Psoas muscle (tissue), 8 donors: ENCODE measurements around the gene ACO2. TPM values are rescaled to one million over a fixed set of nuclear protein-coding genes. Genes with fewer than 3 reads are reported as not detected.
A peak's percentile ranks its signal among the peaks of the same experiment; 100 is the strongest.

Experiments
- ATAC-seq, 4 donors: fragments of 200-7000 bp; cut with Tn5 transposase; one replicate each; pipeline ENCODE4 v1.9.1; 2020; ENCODE audit warnings: moderate library complexity in 3 of 4, mild to moderate bottlenecking in 2 of 4
- DNase-seq, 2 donors: peaks; one replicate each; pipeline ENCODE4 v3.0.0-alpha.2; 2020
- H3K27ac ChIP-seq: fragments of 200-600 bp; one replicate; pipeline ENCODE4 v1.8.0; 2022
- H3K27me3 ChIP-seq, 3 donors: fragments of 200-600 bp in 1 of 3; one replicate each; pipeline versions ENCODE4 v1.6.1 to v1.8.0; 2013 to 2022; ENCODE audit warnings: low read length in 2 of 3, mild to moderate bottlenecking in 2 of 3, moderate library complexity in 1 of 3; ENCODE audit not compliant: insufficient read depth in 3 of 3
- H3K36me3 ChIP-seq, 2 donors: fragments of 200-600 bp in 1 of 2; one replicate each; pipeline versions ENCODE4 v1.6.1 to v1.8.0; 2013 to 2022; ENCODE audit warnings: low read depth in 1 of 2, mild to moderate bottlenecking in 1 of 2, moderate library complexity in 1 of 2; ENCODE audit not compliant: insufficient read depth in 1 of 2
- H3K4me1 ChIP-seq: fragments of 200-600 bp; one replicate; pipeline ENCODE4 v1.8.0; 2022
- H3K4me3 ChIP-seq: fragments of 200-600 bp; one replicate; pipeline ENCODE4 v1.8.0; 2022; ENCODE audit warnings: mild to moderate bottlenecking
- H3K9me3 ChIP-seq: fragments of 200-600 bp; one replicate; pipeline ENCODE4 v1.8.0; 2022
- CTCF ChIP-seq: fragments of 200-600 bp; IDR thresholded peaks from one replicate; pipeline ENCODE4 v1.8.0; 2022; ENCODE audit warnings: antibody characterized with exemption
- WGBS, 3 donors: extraction: QIAGEN DNeasy Blood & Tissue Kit; methylation state at CpG; one replicate each; pipeline versions ENCODE4 v1.1.6 to v1.1.7; 2013; 5-methylcytosine and 5-hydroxymethylcytosine counted together
- intact Hi-C, 2 donors: fragments of 100-400 bp; cut with DNase I; formaldehyde crosslinking; loops; one replicate each; pipeline versions ENCODE4 v1.11.0 to v1.14.2; 2022
- polyA plus RNA-seq, 3 donors: library from polyadenylated mRNA; stranded (reverse); fragments of 200-250 nt; gene quantifications; one replicate each; pipeline ENCODE4 v1.2.3, GENCODE V29; 2013
- total RNA-seq, 4 donors: library from RNA; stranded (reverse); fragmentation: NEBNext Ultra II Directional in 2 of 4; extraction: Animal tissue kit (Norgen Biotek cat#: 25700) in 2 of 4; gene quantifications; one replicate each; pipeline versions ENCODE4 v1.2.1 to v1.2.4, GENCODE V29; 2021 to 2023
- donor health status: healthy with polysubstance abuse.
- donor health status: DM: no; HTN: no; CAD: no; lungs with moderate emphysema.
- donor health status: Bipolar disorder and iron deficiency.
- donor health status: healthy.
- donor health status: DM: yes; HTN: yes; CAD: no.
- donor health status: DM: no; HTN: no; CAD: no.
- donor health status: DM: no; HTN: no; CAD: no.
- donor health status: DM: yes; HTN: yes; CAD: no.

The ACO2 gene
- total and polyA plus RNA-seq, 7 donors, result 346 to 513 (median 458) TPM

DNA sequence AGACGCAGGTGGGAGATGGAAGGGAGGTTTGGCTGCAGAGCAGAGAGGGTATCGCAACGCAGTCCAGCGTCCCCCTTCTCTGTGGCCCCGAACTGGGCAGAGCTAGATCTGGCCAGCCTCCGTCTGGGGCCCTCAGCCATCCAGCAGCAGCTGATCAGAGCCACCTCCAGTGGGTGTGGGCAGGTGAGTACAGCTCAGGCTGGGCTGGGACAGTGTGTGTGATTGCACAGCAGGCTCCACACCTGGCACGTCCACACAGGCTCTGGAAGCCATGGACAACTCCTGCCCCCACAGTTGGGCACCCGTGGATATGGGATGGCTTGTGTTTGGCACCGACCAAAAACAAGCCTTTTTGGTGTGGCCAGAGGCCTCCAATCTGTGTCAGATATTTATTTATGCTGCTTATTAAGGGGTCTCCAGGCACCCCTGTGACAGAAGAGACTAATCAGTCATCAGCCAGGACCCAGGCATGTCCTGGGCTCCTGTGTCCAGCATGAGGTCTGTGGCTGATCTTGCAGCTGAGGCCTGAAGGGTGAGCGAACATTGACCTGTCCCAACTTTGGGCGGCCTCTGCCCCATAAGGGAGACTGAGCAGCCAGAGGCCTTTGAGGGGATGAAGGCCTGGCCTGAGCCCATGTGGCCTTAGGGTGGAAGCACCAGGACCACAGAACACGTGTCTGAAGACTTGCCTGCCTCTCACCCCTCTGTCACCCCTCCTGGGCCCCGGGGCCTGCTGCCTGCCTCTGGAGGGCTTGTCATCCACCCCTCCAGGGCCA, 56.7 kb downstream of the ACO2 start:
- ATAC-seq (peak in 2 of 4 donors; percentile 2 to 6), DNase-seq (no peak)
- Histone ChIP-seq H3K4me3 (no peak overlapping the region), H3K36me3 (peaks cover 20 to 95% of the 10 kb centered on the region in 2 donors), H3K4me1 (peaks cover 27% of the 10 kb centered on the region), H3K27ac (peak overlapping the region; percentile 54), H3K27me3 (no peaks in the 10 kb centered on the region), H3K9me3 (no peaks in the 10 kb centered on the region)
- no peak for TF ChIP-seq CTCF
- intact Hi-C loops, result loop anchor here in 1 of 2 donors (10.0 kb wide), 1 partner anchor 201 kb away; no protein-coding TSS in a partner anchor
- 69 to 82% (median 71%) methylated on average over 13 of the region's 13 CpGs for WGBS, 3 donors

DNA sequence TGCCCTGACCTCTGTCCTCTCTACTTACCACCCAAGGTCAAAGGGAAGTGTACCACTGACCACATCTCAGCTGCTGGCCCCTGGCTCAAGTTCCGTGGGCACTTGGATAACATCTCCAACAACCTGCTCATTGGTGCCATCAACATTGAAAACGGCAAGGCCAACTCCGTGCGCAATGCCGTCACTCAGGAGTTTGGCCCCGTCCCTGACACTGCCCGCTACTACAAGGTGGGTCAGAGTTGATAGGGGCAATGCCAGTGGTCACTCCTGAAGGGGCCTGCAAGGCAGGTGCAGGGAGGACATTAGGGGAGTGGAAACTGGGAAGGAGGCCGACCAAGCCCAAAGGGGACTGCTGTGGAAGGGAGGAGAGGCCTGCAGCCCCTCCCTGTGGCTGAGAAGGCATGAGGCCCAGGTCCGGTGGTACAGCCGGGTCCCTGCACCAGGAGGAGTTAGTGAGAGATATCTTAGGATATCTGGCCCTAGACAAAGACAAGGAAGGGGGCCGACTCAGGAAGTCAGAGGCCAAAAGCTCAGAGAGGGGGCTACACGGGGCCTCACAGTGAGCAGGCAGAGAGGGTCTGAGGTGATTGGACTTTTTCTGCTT, 57.4 kb downstream of the ACO2 start:
- Histone ChIP-seq H3K4me3 (no peak overlapping the region), H3K27me3 (no peaks in the 10 kb centered on the region), H3K9me3 (no peaks in the 10 kb centered on the region), H3K27ac (peak overlapping the region; percentile 54), H3K4me1 (peaks cover 27% of the 10 kb centered on the region), H3K36me3 (peaks cover 20 to 95% of the 10 kb centered on the region in 2 donors)
- intact Hi-C loops, result loop anchor here in 1 of 2 donors (10.0 kb wide), 1 partner anchor 202 kb away; no protein-coding TSS in a partner anchor
- TF ChIP-seq CTCF, result no peak
- ATAC-seq, result peak in 3 of 4 donors; percentile 4 to 11 (median 10)
- WGBS, 3 donors, result 54 to 70% (median 54%) methylated on average over 12 of the region's 12 CpGs
- no peak for DNase-seq

DNA sequence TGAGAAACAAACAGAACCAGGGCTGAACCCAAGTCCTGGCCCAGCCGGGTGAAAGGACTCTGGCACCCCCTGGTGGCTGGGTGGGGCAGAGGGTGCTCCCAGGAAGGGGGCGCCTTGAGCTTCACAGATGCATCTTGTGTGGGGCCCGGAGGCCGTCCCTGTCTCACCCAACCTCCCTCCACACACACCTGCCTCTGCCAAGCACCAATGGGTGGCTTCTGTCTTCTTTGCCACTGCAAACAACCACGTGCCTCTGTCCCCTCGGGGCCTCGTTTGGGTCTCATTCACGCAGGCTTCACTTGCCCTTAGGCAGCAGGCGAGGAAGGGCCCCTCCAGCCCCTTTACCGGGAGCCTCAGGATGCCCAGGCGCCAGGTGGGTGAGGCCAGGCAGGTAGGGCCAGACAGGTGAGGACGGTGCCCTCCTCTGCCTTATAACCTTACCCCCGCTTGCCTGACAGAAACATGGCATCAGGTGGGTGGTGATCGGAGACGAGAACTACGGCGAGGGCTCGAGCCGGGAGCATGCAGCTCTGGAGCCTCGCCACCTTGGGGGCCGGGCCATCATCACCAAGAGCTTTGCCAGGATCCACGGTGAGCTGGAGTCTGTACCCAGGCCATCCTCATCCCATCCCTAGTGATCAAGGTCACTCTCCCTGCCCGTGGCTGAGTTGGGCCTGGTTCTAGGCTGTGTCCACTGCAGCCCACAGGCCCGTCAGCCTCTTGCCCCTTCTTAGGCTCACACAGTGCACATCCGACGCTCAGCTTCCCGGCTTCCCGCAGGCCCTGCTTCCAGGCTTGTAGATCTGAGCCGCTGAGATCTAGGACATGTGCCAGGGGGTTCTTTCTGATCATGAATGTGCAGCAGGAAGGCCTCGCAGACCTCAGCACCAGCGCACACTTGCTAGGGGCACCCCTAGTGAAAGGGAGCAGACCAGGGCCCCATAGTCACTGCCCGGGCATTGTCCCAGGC, 58.2 kb downstream of the ACO2 start:
- DNase-seq, result peak; percentile 60 to 84
- H3K4me1 ChIP-seq, result peaks cover 27% of the 10 kb centered on the region
- TF ChIP-seq CTCF, result peak; percentile 86
- peak overlapping the region; percentile 54 for H3K27ac ChIP-seq
- WGBS, 3 donors, result 56 to 70% (median 58%) methylated on average over 32 of the region's 32 CpGs
- no peak overlapping the region for H3K4me3 ChIP-seq
- intact Hi-C loops, result loop anchor here in 1 of 2 donors (10.0 kb wide), 1 partner anchor 202 kb away; no protein-coding TSS in a partner anchor
- H3K9me3 ChIP-seq, result no peaks in the 10 kb centered on the region
- no peaks in the 10 kb centered on the region for H3K27me3 ChIP-seq
- ATAC-seq, result peak; percentile 49 to 67 (median 60)
- peaks cover 20 to 97% of the 10 kb centered on the region in 2 donors for H3K36me3 ChIP-seq

GRCh38 chr22:41528132-41528766, 59.3 kb downstream of the ACO2 start:
- TF ChIP-seq CTCF, result no peak
- H3K4me3 ChIP-seq, result no peak overlapping the region
- H3K27ac ChIP-seq, result peak overlapping the region; percentile 23
- peaks cover 24% of the 10 kb centered on the region for H3K4me1 ChIP-seq
- intact Hi-C loops, result loop anchor here in 1 of 2 donors (10.0 kb wide), 1 partner anchor 203 kb away; no protein-coding TSS in a partner anchor
- DNase-seq (no peak), ATAC-seq (no peak)
- H3K27me3 ChIP-seq, result no peaks in the 10 kb centered on the region
- H3K36me3 ChIP-seq, result peaks cover 17 to 97% of the 10 kb centered on the region in 2 donors
- no peaks in the 10 kb centered on the region for H3K9me3 ChIP-seq
- 61 to 79% (median 63%) methylated on average over 16 of the region's 16 CpGs for WGBS, 3 donors
